Stimulated activated CD4-positive, alpha-beta T cell treated with anti-CD3 and anti-CD28 coated beads, TNF-alpha, amount 100 ng/mL, for 24 hours (primary cell): ENCODE results near the gene ID1.

ENCODE experiments used
- DNase-seq, 3 experiments: peaks; one replicate each; pipeline ENCODE4 v3.0.0-alpha.2; 2020; ENCODE audit warnings: low read depth in 3 of 3

Gene ID1, protein sequence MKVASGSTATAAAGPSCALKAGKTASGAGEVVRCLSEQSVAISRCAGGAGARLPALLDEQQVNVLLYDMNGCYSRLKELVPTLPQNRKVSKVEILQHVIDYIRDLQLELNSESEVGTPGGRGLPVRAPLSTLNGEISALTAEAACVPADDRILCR

DNA sequence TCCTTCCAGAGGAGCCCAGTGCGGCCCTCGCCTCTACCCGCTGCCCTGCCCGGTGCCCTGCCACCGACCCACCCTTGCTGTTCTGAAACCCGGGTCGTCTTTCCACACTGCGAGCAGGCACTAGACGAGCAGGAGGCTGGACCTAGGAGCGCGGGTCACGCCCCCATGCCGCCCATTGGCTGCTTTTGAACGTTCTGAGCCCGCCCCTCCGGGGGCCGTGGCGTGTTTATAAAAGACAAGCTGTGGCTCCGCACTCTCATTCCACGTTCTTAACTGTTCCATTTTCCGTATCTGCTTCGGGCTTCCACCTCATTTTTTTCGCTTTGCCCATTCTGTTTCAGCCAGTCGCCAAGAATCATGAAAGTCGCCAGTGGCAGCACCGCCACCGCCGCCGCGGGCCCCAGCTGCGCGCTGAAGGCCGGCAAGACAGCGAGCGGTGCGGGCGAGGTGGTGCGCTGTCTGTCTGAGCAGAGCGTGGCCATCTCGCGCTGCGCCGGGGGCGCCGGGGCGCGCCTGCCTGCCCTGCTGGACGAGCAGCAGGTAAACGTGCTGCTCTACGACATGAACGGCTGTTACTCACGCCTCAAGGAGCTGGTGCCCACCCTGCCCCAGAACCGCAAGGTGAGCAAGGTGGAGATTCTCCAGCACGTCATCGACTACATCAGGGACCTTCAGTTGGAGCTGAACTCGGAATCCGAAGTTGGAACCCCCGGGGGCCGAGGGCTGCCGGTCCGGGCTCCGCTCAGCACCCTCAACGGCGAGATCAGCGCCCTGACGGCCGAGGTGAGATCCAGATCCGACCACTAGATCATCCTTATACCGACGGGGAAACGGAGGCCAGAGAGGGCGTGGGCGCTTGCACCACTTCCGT, at the start of gene ID1:
ID1 (plus strand) TSS at position 259 of the 871 bp plus-strand sequence; CDS start at position 358, 99 bp downstream.
- DNase-seq = peak; percentile 71 to 88 (median 81)

DNA sequence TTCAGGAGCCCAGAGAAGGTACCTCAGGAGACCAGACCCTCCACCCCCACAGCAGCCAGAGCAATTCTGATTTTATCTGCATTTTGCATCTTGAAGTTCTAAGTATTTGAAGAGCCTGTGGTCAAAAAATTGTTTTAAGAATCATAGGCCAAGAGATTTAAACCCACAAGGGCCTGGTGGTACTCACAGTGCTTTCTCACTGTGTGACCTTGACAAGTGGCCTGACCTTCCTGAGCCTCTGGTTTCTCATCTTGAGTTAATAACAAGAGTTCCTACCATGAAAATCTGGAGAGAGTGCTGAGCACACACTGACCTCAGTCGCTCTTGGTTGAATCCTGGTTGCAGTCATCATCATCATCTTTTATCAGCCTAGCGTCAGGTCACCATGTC, 45.4 kb upstream of the ID1 start:
- DNase-seq = no peak

DNA sequence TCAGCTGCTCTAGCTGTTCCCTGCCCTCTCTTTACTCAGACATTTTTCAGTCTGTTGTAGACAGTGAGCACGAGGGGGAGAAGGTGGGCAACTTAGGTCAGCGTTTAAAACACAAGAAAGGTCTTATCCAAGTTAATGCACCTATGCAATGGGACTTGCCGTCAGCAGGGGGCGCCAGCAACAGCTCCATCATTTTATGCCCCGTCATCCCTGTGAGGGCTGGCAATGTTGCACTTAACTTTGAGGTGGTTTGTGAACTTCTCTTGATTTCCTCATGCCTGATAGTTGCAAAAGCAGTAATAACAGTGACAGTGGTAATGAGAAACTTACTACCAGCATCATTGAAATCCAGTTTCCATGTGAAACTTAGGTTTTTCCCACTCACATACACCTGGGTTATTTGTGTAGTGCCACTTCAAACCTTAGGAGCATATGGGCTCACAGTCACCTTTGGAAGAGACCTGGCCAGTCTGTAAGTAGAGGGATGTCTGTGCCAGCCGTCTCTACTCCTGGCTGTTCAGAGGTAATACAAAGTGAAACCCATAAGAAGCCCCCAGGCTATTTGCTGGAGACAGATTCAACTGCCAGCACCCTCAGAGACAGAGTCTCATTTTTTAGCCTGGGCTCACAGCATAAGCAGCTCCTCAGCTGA, 44.9 kb upstream of the ID1 start:
- DNase-seq = peak; percentile 53 to 71 (median 57)

DNA sequence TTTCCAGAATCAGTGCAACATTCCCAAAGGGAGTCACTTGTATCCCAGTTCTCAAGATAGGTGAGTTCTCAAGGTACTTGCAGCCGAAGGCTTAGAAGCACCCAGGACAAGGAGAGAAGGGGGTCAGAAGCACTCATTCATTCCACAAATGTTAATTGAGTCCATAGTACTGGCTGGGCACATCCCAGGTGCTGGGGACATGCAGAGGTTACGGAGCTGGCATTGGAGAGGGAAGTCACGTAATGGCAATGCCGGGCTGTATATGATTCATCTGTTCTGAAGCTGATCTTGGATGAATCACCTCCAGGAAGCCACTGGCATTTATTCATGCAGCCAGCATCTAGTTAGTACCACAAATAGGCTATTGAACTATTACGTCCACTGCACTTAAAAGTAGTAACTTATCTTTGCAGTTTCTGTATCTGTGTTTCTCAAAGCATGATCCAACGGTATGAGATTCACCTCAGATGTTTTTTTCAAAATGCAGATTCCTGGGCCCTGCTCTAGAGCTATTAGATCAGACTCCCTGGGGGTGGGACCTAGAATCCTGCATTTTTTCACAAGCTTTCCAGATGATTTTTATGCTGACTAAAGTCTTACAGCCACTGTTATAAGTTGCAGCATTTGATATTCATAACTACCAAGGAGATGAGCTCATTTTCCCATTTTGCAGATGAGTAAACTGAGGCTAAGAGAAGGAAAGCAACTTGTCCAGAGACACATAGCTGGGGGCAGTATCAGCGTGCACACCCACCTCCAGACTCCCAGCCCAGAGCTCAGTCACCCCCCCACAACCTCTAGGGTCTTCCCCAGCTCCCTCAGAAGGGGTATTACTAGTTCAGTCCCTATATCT, 44.1 kb upstream of the ID1 start:
- DNase-seq = no peak

DNA sequence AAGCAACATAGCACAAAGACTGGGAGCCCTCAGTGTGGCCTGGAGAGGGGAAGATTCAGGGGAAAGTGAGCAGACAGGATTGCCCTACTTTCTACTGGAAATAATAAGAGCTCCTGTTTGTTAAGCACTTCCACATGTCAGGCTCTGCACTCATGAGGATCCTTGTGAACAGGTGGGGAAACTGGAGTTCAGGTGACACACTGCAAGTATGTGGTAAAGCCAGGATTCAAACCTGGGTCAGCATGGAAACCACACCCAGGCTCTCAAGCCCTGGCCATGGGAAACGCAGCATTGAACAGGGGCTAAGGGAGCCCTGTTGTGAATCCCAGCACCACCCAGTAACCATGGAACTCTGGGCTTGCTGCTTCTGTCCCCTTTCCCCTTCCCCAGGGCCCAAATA, 42.8 kb upstream of the ID1 start:
- no peak for DNase-seq

DNA sequence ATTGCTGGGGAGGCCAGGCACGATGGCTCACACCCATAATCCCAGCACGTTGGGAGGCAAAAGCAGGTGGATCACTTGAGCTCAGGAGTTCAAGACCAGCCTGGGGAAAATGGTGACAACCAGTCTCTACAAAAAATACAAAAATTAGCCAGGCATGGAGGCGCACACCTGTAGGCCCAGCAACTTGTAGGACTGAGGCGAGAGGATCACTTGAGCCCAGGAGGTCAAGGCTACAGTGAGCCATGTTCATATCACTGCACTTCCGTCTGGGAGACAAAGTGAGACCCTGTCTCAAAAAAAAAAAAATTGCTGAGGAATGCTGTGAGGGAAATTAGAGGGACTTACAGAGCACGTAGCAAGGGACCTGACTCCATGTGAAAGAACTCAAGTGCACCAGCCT, 40.8 kb upstream of the ID1 start:
- DNase-seq = no peak

DNA sequence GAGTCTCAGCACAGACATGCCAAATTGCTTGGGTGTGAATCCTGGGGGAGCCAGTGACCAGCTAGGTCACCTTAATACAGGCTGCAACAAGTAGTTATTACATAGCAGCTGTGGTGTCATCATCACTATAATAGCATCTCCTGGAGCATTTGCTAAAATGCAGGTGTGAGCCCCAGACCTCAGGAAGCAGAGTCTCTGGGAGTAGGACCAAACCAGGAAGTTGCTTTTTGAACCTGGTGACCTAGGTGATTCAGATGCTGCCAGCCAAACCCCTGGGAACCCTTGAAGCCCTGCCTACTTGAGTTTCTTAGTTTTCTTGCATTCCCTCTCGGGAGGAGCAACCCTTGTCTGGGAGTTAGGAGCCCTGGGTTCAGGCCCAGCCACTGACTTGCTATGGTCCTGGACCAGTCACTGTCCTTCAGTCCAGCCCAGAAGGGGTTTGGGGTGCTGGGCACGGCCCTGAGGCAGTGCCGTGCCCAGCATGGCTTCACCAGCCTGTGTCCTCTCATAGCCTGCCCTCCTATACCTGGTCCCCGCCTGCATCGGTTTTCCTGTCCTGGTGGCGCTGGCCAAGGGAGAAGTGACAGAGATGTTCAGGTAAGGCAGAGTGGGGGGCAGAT, 39.3 kb upstream of the ID1 start:
- DNase-seq = no peak

DNA sequence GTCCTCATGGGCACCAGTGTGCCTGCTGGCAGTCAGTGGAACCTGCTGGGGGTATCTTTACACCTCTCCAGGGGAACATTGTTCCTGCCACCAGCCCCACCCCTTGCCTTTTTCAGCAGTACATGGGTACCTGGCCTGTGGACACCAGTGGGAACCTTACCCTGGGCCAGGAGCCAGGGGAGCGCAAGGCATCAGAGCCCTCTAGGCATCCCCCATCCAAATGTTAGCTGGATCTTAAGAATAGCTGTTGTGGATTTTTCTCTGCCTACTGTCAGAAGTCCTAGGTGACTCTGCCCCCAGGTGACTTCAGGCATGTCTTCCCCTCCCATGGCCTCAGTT, 38.8 kb upstream of the ID1 start:
- DNase-seq = no peak

DNA sequence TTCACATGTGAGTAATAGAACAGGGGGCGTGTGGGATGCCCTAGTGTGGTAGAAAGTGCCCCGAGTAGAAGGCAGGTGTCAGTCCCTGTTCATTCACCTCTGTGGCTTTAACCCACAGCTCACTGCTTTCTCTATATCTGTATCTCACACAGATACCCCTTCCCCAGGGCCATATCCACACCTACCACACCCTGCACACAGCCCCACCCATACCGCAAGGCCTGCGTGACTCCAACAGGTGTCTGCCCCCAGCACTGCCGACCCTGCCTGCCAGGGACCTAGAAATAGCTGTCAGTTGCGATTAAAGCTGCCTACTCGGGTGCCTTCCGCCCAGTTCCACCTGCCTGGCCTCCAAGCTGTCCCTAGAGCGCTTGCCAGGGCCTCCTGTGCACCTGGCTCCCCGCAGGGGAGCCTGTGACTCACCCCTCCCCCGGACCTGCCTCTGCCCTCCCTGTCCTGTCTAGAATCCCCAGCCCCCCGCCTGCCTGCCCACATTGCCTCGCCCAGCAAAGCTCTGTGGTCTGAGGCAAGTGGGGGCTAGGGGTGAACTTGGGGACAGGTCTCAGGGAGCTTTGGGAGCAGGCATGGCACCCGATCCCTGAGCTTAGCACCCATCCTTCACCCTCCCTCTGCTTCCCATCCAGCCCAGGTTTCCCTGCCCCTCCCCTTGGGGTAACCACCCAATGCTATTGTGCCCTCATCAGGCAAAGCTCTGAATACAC, 38.3 kb upstream of the ID1 start:
- no peak for DNase-seq

DNA sequence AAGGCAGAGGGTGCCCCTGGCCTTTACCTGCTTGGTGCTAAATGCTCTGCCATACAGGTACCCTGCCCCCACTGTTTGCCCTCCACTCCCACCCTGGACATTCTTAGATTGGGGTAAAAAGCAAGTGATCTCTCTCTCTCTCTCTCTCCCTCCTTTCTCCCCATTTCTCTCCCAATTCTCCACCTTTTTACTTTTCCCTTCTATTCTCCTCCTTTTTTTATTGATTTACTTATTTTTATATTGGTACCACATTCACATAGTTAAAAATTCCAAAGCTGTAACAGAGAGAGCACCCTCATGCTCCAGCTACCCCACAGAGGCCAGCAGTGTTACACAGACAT, 37.7 kb upstream of the ID1 start:
- DNase-seq = no peak

DNA sequence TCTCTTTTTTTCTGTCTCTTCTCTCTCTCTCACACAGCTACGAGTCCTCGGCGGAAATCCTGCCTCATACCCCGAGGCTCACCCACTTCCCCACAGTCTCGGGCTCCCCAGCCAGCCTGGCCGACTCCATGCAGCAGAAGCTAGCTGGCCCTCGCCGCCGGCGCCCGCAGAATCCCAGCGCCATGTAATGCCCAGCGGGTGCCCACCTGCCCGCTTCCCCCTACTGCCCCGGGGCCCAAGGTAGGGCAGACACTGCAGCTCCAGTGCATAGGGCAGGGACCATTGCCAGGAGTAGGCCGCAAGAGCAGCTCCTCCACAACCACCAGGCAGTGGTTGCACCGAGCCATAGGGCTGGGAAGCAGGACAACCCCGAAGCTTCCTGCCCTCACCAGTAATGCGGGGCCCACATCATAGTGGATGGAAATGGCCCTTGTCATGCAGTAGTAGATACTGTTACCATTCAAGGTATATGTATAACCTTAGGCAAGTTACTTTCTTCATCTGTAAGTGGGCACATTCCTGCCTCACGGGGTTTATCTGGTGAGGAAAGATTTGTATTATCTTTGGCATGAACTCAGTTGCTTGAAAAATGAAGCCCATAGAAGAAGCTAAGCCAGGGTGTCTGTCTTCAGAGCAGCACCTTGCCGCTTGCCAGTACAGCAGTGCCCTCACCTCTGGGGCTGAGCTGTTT, 36.9 kb upstream of the ID1 start:
- DNase-seq = no peak

DNA sequence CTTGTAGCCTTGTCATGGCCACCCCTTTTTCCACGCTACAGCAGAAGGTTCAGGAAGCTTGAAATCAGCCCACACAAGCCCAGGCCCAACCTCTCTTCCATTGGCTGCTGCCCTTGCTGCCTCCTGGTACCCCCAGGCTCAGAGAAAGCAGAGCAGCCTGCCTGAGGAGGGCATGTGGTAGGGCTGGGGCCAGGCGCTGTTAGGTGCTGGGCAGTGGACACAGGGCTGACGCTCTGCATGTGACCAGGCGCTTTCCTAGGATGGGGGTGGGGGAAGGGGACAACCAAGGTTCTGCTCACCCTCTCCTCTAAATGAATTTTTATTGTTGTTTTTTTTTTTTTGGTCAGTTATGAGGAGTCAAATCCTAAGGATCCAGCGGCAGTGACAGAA, 36.3 kb upstream of the ID1 start:
- DNase-seq = no peak

DNA sequence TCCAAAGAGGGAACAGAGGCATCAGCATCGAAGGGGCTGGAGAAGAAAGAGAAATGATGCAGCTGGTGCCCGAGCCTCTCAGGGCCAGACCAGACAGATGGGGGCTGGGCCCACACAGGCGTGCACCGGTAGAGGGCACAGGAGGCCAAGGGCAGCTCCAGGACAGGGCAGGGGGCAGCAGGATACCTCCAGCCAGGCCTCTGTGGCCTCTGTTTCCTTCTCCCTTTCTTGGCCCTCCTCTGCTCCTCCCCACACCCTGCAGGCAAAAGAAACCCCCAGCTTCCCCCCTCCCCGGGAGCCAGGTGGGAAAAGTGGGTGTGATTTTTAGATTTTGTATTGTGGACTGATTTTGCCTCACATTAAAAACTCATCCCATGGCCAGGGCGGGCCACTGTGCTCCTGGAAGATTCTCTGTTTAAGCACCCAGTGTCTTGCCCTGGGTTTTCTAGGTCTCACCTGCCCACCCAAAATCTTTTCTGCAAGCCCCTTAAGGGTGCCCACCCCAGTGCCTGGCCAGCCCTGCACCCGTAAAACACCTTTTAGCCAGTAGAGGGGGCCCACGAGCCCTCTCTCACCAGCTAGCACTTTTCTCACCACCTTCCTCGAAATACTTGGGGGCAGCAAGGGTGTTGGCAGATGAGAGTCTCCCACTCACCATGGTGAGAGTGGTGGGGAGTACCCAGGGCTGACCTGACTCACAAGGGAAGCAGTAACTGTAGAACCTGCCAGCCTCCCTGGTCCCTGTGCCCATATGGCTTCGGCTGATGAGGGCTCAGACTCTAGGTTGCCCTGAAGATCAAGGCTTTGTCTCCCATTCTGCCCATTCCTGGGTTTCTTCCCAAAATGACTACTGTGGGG, 35.7 kb upstream of the ID1 start:
- DNase-seq = peak in 1 of 3 experiments; percentile 28

DNA sequence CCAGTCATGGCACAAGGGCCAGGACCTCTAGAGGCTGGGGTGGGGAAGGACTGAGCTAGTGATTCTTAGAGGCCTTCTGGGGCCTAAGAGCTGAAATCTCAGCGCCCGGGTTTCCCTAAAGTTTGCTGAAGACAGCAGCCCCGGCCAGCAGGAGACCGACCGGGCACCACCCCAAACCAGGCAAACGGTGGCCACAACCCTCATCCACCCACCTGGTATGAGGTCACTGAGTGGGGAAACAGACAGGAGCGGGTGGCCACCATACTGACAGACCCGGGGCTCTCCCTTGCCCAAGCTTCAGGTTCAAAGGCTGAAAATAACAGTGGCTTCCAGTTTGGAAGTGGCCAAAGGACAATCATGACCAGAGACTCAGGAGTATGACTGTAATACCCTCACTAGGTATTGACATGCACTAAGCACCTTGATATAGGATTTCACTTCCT, 35.0 kb upstream of the ID1 start:
- DNase-seq = no peak

DNA sequence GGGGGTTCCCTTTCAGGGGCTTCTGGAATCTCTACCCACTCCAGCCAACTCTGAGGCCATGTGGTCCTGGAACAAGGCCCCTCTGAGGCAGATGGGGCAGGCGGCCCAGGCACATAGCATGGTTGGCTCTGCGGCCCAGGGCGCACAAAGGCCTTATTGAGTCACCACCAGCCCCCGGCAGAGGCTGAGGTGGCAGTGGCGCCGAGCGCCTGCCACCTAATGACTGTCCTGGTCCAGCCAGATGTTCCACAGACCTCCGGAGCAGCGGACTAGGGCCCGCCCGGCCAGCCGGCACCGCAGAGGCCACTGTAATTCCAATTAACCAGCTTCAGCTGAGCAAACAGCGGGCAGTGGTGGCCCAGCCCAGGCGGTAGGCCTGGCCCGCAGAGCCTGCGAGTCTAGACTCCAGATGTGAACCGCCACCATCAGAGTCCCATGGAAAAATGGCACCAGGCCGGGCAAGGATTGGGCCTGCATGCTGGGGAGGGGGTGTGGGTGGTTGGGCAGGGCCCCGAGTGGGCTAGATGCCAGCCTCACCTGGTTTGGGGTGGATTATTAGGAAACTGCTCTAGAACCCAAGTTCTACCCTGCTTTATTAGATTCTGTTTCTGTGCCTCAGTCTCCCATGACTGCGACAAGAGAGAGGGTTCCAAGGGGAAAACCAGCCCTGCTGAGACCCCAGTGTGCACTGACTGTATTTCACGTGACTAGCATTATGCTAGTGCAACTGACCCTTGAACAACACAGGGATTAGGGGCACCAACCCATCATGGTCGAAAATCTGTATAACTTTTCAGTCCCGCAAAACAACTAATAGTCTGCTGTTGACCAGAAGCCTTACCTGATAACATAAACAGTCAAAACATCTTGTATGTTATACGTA, 34.1 kb upstream of the ID1 start:
- DNase-seq = no peak

DNA sequence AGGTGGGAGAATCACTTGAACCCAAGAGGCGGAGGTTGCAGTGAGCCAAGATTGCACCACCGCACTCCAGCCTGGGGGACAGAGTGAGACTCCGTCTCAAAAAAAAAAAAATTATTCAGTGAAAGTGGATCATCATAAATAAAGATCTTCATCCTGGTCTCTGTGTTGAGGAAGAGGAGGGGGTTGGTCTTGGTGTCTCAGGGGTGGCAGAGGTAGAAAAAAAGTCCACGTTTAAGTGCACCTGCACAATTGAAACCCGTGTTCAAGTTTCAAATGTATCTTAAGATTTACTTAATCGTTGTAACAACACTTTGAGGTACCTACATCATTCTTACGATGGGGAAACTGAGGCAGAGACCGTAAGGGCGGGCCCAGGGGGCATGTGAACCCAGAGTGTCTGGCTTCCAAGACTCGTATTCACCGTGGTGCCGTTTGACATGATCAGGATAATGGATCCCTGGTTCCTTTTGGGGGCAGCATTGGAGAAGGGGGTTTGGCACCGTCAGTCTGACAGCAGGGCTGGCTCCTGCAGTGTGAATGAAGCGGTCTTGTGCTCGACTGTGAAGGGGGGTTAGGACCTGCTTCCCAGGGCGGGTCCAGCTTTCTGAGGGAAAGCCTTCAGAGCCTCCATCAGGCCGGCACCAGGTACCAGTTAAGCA, 32.9 kb upstream of the ID1 start:
- no peak for DNase-seq

DNA sequence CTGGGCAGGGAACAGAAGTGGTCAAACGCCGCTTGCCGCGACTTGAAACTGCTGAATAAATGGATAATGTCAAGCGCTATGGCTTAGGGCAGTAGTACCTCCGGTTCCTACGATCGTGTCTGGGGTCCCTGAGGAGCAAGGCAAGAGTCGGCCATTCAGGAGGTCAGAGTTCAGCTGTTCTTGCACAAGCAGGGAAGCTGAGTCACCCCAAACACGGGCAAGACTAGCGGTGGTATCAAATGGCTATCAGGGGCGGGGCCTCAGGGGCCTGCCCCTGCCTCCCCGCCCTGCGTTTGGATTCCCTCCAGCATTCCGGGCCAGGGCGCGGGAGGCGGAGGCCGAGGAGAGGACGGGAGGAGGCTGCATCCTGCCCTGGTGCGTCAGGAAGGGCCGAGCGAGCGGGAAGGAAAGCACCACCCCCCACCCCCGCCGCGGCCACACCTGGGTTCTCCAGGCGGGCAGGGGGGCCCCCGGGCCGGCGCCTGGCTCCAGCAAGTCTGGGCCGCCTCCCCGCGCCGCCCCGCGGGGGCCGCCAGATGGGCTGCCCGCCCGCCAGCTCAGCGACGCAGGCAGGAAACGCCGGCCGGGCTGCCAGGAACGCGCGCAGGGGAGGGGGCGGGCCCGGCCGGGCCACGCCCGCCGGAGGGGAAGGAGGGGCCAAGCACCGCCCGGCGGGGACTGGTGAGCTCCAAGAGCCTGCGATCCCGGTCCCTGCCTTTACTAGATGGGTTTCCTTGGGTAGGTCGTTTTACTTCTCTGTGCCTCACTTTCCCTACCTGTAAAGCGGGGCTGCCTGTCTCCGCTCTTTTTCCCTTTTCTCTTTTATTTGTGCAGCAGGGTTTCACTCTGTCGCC, 32.2 kb upstream of the ID1 start:
- DNase-seq = peak; percentile 72 to 88 (median 77)
